Left ventricle myocardium superior (tissue), 1 donor: Measurements from ENCODE around the gene EFTUD2. TPM values are rescaled to one million over a fixed set of nuclear protein-coding genes. Genes with fewer than 3 reads are reported as not detected.
A peak's percentile ranks its signal among the peaks of the same experiment; 100 is the strongest.

ENCODE experiments used
- ATAC-seq: fragments of 200-7000 bp; cut with Tn5 transposase; one replicate; pipeline ENCODE4 v1.9.1; 2020; ENCODE audit warnings: mild to moderate bottlenecking, moderate library complexity
- DNase-seq: peaks from one replicate; pipeline ENCODE4 v3.0.0-alpha.2; 2020
- intact Hi-C: fragments of 100-400 bp; cut with micrococcal nuclease; formaldehyde crosslinking; loops from one replicate; pipeline ENCODE4 v1.11.0; 2022
- total RNA-seq: library from RNA; stranded (reverse); fragmentation: NEBNext Ultra II Directional; extraction: Animal tissue kit (Norgen Biotek cat#: 25700); gene quantifications from one replicate; pipeline ENCODE4 v1.2.1, GENCODE V29; 2021
- donor health status: DM: no; HTN: yes; CAD: no; lungs with severe emphysema.

EFTUD2 gene
- total RNA-seq, 1 donor from 2014 or later: 54.4 TPM

DNA sequence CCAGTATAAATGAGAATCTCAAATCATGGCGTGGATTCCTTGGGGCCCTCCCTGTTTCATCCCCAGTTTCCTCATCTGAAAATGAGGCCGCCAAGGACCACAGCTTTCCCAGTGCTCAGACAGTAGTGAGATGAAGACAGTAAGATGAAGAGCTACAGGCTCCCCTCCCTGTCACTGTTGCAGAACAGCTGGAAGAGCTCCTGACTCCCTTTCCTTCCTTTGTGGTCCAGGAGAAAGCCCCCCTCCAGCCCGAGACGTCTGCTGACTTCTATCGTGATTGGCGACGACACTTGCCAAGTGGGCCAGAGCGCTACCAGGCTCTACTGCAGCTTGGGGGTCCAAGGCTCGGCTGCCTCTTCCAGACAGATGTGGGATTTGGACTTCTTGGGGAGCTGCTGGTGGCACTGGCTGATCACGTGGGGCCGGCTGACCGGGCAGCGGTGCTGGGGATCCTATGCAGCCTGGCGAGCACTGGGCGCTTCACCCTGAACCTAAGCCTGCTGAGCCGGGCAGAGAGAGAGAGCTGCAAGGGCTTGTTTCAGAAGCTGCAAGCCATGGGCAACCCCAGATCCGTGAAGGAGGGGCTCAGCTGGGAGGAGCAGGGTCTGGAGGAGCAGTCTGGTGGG lies 3.0 kb upstream of the EFTUD2 start:
- ATAC-seq (no peak), DNase-seq (no peak)
- intact Hi-C loops: no loop called here

DNA sequence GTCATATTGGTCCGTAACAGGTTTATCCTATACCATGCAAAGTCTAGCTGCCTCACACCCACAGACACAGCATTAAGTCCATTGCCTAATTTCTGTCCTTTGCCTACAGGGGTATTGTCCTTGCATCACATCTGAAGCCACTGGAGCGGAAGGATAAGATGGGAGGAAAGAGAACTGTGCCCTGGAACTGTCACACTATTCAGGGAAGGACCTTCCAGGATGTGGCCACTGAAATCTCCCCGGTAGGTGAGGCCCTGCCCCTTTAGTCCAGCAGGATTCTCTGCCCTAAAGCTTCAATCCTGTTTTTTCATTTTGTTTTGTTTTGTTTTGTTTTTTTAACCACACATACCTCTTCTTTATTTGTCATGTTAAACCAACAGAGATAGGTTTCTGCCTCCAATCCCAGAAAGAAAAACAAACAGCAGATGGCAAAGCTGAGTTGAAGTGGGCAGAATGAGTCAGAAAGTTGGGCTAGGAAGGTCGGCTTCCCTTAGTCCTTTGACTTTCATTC lies 2.2 kb upstream of the EFTUD2 start:
- DNase-seq (no peak), ATAC-seq (no peak)
- intact Hi-C loops: no loop called here

DNA sequence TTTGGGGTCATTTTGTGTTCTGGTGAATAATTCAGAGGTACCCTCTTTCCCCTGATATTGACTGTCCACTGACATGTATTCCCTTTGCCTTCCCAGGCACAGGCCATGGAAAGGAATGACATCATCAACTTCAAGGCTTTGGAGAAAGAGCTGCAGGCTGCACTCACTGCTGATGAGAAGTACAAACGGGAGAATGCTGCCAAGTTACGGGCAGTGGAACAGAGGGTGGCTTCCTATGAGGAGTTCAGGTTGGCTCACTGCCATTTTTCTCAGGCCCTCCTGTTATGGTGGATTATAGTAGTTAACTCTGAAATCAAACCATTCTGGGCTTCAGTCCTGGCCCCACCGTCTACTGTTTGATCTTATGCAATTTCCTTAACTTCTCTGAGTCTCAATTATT lies 1.6 kb upstream of the EFTUD2 start:
- intact Hi-C loops: no loop called here
- no peak for ATAC-seq
- DNase-seq: no peak

DNA sequence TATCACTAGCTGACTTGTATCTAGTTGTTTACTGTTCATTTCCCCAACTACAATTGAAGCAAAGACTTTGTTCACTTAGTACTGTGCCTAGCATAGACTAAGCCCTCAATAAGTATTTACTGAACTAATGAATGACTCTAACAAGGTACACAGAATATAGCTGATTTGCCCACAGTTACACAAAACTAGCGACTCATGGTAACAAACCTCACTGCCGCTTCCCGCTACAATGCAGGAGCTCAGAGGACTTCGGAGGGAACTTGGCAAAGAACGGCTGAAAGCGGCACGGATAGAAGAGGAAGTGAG lies 524 bp downstream of the EFTUD2 start:
- ATAC-seq (no peak), DNase-seq (no peak)
- intact Hi-C loops: no loop called here

DNA sequence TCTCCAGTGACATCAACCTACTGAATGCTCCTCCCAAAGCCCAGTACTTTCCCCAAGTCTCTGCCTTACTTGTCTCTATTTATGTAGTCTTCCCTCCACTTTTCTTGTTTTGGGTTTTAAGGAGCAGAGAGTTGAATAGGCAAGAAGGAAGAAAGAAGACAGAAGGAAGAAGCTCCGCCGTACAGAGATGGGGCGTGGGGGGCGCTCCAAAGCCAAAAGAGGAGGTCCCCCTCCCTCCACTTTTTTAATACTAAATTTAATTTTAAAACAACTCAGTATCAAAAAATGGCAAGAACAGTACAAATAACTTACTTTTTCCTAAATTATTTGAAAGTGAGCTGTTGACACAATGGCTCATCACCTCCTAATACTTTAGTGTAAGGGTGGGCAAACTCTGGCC lies 4.6 kb downstream of the EFTUD2 start:
- DNase-seq (no peak), ATAC-seq (no peak)
- intact Hi-C loops: no loop called here

DNA sequence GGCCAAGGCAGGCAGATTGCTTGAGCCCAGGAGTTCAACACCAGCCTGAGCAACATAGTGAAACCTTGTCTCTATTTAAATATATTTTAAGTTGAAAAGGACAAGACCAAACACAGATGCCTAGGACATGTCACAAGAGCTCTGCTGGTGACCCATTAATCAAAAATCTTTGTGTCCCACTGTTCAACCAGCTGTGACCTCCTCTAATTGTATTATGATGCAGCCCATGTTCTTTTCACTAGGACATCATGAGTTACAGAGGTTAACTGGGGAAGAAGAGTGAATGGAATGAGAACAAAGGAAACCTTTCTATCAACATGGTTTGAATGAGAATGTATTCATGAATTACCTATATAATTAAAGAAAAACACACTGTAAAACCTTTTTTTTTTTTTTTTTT lies 7.0 kb downstream of the EFTUD2 start:
- ATAC-seq: no peak
- no peak for DNase-seq
- intact Hi-C loops: no loop called here

DNA sequence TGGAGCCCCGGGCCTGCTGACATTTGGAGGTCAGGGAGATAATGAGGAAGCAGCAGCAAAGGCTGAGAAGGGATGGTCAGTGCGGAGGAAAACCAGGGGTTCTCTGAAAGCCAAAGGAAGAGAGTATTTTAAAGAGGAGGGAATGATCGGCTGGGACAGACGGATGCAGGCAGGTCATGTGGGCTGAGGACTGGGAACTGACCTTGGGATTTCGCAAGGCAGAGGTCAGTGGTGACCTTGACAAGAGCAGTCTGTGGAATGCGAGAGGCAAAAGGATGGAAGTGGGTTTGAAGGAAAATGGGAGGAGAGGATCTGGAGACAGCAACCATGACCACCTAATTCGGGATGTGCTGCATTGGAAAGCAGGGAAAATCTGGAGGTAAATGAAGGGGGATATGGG lies 10.2 kb downstream of the EFTUD2 start:
- peak; percentile 67 for ATAC-seq

DNA sequence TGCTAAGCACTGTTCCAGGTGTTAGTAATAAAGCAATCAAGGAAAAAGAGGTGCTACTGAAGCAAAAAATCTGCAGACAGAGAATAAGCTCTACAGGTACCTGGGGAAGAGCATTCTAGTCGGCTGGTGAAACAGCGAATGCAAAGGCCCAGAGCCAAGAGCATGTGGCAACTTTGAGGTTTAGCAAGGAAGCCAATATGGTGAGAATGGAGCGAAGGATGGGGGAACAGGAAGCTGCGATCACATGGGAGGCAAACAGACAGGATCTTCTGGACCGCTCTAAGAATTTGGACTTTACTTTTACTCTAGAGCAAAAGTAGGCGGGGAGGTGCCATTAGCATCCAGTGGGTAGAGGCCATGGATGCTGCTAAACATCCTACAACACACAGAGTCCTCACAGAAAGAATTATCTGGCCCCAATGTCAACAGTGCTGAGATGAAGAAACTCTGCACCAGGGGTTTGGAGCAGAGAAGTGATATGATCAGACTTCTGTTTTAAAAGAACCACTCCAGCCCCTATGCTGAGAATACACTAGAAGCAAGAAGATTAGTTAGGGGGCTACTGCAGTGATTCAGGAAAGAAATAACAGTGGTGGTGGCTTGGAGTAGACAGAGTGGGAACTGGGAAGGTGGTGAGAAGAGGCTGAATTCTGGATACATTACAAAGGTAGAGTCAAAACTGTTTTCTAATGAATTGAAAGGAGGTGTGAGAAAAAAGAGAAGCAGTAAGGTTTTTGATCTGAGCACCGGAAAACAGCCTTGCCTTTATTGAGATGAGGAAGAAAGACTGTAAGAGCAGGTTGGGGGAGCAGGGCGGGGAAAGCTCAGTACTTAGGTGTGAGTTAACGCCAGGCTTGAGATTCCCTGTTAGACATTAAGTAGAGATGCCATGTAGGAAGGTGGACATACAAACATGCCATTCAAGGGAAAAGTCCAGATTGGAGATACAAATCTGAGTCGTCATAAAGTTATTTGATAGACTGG lies 11.0 kb downstream of the EFTUD2 start:
- no peak for ATAC-seq

More for the DNA sequence above, 10.2 kb downstream of the EFTUD2 start:
- intact Hi-C loops: no loop called here
- no peak for DNase-seq

DNA sequence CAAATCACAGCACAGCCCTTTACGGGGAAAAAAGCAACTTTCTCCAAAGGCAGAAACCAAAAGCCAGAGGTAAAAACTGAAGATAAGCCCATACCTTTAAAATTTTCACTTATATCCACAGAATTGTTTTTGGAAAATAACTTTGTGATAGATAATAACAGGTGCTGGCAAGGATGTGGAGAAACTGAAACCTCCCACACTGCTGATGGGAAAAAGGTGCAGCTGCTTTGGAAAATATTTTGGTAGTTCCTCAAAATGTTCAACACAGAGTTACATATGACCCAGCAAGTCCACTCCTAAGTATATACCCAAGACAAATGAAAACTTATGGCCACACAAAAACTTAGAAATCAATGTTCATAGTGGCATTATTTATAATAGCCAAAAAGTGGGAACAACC lies 12.2 kb downstream of the EFTUD2 start:
- ATAC-seq: no peak
- intact Hi-C loops: no loop called here

More for the DNA sequence above, 11.0 kb downstream of the EFTUD2 start:
- intact Hi-C loops: no loop called here
- no peak for DNase-seq

DNA sequence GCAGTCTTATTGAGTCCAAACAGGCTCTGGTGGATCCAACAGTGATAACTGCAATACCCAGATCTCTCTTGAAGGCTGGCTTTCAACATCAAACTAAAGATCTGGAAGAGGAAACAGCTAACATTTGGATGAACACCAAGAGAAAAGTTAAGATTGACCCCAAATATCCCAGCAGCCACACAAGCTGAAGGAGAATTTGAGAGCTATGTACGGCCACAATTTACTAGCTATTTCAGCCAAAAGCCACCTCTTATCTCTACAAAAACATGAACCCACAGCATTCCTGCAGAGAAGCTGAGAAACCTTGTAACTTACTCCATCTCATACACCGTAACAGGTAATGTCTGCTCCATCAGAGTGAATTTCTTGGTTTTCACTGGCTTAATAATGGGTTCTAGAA lies 14.3 kb downstream of the EFTUD2 start:
- DNase-seq (no peak), ATAC-seq (no peak)
- intact Hi-C loops: no loop called here

More for the DNA sequence above, 12.2 kb downstream of the EFTUD2 start:
- DNase-seq: no peak

DNA sequence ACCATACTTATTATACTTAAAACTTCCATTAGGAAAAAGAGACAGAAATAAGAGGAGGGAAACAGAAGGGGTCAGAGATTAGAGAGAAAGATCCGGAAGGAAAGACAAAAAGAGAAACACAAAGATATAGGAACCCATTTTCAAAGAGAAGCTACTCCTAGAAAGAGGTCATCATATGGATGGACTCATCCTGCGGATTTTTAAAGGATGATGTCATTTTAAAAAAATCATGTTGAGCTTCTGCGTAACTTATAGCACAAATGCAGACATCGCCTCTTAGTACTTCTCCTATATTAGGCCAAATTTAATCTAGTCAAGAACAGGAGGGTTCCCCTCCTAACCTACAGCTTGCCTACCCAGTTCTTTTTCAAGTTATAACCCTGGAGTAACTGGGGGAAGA lies 18.1 kb downstream of the EFTUD2 start:
- ATAC-seq (no peak), DNase-seq (no peak)
- intact Hi-C loops: no loop called here

DNA sequence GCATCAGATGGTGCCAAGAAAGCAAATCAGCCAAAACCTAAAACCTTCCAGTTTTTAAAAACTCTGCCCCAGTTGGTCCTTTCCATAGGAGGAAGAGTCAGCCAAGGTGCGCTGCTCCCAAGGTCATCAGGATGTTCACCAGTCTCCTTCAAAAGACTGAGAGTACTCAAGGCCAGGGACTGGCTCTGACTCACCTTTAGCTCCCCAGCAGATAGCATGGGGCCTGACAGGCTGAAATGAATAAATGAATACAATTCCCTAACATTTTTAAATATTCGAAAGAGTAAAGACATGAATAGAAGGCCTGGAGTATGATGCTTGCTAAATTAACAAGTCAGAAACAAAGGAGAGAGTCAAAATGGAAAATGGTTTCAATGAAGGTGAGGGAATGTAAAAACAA lies 19.2 kb downstream of the EFTUD2 start:
- DNase-seq: no peak
- no peak for ATAC-seq
- intact Hi-C loops: no loop called here

DNA sequence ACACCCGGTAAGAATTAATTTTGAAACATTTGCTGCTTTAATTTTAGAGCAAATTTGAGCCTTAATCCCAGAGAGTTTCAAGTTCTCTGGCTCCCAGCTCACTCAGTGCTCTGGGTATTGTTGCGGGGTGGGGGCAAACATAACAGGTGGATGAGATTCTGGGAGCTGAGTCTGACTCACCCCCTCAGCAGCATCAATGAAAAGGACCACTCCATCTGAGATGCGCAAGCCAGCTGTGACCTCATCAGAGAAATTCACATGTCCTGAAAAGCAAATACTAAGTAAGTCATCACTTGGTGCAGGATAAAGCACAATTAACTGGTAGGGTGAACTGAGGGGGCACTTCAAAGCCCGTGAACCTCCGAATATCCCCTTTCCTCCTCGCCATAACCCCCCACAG lies 19.9 kb downstream of the EFTUD2 start:
- ATAC-seq (no peak), DNase-seq (no peak)
- intact Hi-C loops: loop anchor here (5.0 kb wide), 1 partner anchor 107 kb away; no protein-coding TSS in a partner anchor

DNA sequence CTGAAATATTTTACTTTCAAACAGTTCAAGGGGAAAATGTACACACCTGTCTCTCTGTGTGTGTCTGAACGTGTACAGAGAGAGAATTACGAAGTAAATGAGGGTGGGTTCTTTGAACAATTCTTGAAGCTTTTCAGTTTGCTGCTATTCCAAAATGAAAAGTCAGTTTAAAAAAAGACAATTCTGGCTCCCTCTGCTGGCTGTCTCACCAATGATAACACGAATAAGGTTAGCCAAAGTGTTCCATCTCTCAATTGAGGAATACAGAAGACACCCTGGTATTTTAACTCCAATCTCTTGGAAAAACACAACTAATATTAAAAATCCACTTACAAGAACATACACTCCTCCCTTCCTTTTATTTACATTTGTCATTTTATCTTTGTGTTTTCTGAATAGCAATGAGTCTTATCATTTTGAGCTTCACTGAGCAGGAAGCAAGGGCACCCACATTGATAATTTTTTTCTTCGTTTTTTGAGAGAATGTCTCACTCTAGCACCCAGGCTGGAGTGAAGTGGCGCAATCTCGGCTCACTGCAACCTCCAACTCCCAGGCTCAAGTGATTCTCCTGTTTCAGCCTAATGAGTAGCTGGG lies 20.5 kb downstream of the EFTUD2 start:
- intact Hi-C loops: loop anchor here (5.0 kb wide), 1 partner anchor 106 kb away; no protein-coding TSS in a partner anchor
- no peak for DNase-seq
- ATAC-seq: no peak

DNA sequence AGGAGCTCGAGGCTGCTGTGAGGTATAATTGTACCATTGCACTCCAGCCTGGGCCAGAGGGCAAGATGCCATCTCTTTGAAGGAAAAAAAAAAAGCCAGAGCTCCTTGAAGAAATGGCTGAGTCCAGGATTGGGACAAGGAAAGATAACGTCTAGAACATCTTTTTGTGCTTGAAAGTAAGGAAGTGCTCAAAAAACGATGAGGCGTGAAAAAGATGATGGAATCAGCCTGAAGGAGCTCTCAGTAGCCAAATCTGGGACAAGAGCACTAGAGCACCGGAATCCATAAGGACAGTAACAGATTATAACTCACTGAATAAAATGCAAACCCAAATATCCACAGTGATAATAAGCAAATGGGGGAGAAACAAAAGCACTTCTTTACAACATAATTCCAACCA lies 22.1 kb downstream of the EFTUD2 start:
- intact Hi-C loops: loop anchor here (5.0 kb wide), 1 partner anchor 105 kb away; no protein-coding TSS in a partner anchor
- ATAC-seq (no peak), DNase-seq (no peak)

DNA sequence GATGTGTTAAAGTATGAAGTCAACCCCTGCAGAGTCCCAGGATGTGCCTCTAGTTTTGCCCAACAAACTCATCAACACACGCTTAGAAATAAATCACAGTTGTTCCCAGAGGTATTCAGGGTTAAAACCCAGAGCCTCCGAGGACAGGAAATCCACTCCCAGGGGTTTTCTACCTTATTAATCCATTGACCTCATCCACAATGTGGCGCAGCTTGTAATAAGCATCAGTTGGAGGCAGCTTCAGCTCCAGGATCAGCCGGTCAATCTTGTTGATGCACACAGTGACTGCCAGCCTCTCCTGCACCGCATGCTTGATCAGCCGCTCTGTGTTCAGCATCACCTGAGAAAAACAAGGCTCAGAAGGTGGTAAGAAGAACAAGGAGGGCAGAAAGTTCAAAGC lies 23.5 kb downstream of the EFTUD2 start:
- DNase-seq (no peak), ATAC-seq (no peak)
- intact Hi-C loops: loop anchor here (5.0 kb wide), 1 partner anchor 103 kb away; no protein-coding TSS in a partner anchor

DNA sequence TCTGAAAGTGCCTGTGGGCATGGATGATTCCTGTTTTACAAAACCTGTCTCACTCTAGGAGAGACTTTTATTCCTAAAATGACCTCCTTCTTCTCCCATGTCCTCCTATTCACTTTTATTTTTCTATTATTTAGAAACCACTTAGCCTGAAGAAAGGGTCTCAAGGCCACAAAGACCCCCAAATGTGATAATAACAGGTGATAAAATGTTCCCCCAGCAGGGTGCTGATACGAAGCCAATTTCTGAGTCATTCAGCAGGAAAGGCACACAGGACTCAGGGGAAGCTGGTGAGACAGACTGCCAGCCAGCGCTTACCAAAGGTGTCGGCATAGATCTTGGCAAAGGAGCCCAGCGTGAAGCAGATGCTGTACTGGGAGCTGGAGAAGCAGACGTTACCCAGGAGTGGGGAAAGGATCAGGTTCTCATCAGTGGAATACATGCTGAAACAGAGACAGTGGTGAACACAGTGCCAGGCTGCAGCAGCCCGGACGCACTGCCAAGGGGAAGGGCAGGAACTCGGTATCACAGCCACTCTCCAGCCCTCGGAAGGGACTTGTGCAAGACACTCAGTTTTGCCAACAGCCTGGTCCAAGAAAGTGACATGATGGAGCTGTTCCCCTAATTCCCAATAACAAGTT lies 27.0 kb downstream of the EFTUD2 start:
- peak; percentile 57 for DNase-seq
- intact Hi-C loops: no loop called here
- ATAC-seq: peak; percentile 93

DNA sequence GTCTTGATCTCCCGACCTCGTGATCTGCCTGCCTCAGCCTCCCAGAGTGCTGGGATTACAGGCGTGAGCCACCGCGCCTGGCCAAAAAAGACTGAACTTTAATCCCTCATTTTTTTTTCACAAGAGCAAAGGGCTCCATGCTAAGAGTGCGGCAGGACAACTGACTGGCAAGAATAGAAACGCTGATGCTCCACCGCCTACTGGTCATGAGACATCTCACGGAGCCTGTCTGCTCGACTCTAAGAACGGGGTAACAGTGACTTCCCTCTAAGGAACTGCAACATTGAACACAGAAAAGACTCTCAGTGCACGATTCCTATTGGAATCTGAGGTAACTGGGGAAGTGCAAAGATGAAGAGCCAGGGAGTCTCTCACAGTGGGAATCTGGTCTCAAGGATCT lies 27.7 kb downstream of the EFTUD2 start:
- intact Hi-C loops: no loop called here
- no peak for ATAC-seq
- no peak for DNase-seq

DNA sequence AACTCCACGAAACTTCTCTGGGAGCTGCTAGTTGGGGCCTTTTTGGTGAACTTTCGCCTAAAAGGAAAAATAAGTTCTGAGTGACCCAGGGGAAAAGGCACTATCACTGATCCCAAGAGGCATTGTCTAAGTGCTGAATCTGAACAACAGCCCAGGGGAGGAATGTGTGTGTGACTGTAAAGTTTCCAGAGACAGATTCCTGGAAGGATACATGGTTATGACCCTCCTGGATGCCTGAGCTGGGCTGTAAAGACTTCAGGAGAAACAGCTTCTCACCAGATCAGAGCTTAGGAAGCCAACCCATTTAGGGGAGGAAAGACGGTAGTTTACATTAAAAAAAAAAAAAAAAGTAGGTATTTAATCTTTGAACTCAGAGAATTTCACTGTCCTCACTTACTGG lies 31.4 kb downstream of the EFTUD2 start:
- DNase-seq: no peak
- ATAC-seq: peak; percentile 26
- intact Hi-C loops: loop anchor here (5.0 kb wide), 1 partner anchor 91 kb away; no protein-coding TSS in a partner anchor
